Measurements from ENCODE around the gene VIL1.

VIL1 gene

DNA sequence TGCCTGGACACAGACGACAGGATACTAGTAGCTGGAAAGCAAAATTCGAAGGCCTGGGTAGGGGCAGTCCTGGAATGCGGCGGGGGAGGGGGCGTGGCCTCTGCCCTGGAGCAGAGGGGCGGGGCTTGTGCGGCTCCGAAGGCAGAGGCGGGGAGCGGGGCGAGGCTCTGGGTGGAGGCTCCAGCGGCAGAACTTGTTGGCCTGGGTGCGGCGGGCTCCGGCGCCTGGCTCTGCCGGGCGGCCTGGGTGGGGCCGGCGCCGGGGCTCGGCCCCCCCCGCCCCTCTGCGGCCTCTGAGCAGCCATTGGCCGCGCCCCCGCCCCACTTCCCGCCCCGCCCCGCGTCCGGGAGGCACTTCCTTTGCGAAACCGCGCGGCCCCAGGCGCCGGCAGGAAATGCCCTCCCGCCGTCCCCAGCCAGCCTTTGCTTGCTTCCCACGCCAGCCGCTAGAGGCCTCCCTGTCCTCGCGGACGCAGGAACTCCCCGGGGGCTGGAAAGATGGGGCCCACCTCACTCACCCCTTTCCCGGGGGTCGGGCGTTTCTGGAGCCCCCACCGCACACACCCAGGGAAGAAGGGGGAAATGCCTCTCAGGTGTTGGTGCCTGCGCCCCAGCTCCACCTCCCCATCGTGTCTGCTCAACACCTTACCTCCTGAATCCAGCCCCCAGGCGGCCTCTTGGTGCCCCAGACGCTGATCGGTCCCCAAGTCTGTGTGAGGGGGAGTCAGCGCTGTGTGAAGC lies 12.5 kb upstream of the VIL1 start:
- DNase-seq (ENCODE audit: low spot score): peak; percentile 95

DNA sequence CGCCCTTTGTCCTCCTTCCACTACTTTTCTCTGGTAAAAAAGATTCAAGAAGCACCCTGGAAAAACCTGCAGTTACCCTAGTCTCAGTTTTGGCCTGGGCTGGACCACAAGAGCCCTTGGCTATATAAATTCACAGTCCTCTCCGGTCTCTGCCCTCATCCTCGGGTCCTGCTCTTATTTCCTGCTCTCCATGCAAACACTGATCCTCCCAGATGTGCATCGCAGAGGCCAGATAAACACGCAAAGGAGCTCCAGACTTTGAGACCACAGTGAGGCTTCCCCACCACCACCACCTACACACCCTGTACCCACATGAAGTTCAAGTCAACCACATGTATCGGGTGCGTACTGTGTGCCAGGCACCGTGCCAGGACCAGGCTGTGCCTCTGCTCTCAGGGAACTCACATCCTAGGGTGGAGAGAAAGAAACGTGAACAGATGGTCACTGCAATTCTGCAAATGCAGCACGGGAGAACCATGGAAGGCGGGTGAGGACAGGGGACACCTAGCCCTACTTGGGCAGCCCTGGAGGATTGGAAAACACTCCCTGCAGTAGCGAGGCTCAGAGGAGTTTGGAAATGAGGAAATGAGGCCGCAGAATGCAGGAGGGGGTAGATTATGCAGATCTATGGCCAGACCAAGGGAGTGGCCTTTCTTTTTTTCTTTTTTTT lies 11.8 kb upstream of the VIL1 start:
- no peak for DNase-seq (ENCODE audit: low spot score)

DNA sequence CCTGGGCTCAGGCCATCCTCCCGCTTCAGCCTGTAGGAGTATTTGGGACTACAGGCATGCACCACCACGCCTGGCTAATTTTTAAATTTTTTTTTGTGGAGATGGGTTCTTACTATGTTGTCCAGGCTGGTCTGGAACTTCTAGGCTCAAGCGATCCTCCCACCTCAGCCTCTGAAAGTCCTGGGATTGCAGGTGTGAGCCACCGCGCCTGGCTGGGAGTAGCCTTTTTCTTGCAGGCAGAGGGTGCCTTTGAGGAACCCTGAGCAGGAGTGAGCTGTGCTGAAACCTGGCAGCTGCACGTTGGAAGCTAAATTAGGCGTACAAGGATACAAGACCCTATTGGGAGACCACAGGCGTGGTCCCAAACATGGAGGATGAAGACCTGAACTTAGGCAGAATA lies 11.2 kb upstream of the VIL1 start:
- DNase-seq (ENCODE audit: low spot score): no peak

DNA sequence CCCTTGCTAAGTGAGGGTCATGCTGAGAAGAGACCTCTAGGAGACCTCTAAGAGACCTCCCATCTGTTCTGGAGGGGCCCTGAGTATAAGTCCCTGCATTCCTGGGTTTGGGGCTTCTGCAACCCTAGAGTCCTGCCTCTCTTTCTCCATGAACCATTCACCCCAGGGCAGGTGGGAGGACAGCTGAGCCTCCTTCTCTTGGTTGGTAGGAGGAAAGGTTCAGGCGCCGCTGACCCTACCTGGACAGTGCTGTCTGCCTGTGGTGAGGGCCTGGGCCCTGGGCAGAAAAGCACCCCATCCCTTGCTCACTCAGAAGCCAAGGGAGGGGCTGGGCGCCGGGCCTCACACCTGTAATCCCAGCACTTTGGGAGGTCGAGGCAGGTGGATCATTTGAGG lies 604 bp upstream of the VIL1 start:
- no peak for DNase-seq (ENCODE audit: low spot score)

DNA sequence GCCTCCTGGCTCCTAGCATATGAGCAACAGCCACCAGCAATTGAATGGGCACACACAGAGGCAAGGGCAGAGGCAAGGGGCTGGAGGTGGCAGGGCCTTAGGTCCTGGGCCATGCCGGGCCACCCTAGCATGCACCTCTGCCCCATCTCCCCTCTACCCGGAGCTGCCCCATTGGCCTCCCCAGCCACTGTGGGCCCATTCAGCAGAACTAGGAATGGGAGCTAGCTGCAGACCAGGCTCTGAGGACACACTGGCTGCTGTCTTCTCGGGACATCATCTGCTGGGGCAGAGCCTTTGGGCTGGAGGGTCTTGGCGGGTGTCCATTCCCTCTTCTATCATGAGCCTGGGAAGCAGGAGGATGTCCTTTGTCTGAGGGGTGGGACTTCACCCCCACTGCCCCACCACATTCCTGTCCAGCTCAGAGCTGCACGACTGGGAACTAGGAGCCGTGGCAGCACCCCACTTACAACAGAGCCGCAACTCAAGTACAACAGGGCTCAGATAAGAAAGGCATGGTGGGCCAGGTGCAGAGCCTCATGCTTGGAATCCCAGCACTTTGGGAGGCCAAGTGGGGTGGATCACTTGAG lies 800 bp downstream of the VIL1 start:
- no peak for DNase-seq (ENCODE audit: low spot score)

DNA sequence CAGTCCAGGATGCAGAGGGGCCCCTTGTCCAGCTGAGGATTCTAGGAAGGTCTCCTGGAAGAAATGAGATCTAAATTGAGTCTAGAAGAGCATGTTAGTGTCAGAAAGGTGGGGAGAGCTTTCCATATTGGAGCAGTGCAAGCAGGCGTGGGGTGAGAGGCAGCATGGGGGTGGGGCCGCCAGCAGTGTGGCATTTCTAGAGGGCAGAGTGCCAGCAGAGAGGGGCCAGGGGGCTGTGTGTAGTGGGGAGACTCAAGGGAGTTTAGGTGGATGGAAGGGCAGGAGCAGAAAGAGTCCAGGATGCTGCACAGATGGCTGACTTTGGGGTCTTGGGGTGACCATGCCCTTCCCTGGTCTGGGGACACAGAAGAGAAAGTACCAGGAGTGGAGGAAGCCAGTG lies 2.1 kb downstream of the VIL1 start:
- DNase-seq (ENCODE audit: low spot score): no peak

DNA sequence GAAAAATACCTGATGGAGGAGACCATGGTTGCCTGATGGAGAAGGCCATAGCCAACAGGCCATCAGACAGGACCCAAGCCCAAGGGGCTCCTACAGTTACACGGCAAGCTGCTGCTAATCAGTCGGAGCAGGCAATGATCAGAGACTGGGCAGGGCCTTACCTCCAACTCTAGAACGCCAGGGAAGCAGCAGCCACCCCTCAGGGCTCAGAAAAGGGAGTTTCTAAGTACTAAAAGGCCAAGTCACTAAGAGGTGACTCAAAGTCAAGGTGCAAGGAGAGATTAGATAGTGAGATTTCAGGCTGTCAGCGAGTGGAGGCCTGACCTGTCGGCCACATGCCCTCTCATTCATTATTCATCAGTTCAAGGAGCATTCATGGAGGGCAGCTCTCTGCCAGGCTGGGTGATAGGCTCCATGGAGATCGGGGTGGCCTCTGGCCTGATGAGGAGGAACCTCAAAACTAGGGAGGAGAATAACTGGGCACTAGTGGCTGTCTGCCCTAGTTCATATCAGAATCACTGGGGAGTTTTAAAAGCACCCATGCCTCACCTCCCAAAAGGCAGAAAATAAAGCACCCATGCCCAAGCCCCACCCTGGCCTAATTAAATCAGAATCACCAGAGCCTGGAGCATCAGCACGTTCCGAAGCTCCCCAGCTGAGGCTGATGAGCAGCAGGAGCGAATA lies 3.6 kb downstream of the VIL1 start:
- no peak for DNase-seq (ENCODE audit: low spot score)

DNA sequence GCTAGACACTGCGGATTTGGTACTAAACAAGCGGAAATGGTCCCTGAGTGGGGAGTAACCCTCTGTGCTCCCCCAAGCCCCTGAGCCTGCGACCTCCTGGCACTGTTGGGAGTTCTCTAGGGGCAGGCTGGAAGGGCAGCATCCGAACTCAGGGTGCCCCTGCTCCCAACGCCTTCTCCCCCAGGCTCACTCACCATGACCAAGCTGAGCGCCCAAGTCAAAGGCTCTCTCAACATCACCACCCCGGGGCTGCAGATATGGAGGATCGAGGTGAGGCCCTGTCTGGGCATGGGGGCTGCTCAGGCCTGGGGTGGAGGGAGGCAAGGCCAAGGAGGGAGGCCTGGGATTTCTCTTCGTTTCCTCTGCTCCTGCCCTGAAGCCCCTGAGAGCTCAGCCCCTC lies 4.7 kb downstream of the VIL1 start:
- no peak for DNase-seq (ENCODE audit: low spot score)

DNA sequence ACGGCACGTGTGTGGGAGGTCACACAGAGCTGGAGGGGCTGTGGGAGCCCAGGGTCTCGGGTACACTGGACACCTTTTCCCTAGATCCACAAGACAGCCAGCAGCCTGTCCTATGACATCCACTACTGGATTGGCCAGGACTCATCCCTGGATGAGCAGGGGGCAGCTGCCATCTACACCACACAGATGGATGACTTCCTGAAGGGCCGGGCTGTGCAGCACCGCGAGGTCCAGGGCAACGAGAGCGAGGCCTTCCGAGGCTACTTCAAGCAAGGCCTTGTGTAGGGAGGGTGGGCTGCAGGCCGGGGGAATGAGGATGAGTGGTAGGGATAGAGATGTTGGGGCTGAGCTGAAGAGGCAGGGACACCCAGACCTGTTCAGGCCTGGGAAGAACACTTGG lies 6.6 kb downstream of the VIL1 start:
- DNase-seq (ENCODE audit: low spot score): no peak

DNA sequence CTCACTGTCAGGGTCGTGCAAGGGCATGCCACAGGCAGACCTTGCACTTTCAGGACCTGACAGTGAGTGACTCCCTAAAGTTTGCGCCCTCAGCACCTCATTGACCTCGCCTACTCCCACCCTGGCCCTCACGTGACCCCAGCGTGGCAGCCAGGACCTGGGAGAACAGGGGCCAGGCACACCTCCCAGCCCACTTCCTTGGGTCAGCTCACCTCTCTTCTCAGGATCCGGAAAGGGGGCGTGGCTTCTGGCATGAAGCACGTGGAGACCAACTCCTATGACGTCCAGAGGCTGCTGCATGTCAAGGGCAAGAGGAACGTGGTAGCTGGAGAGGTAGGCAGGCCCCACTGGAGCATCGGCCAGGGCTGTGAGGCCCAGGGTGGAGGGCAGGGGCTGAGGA lies 8.8 kb downstream of the VIL1 start:
- peak; percentile 45 for DNase-seq (ENCODE audit: low spot score)

DNA sequence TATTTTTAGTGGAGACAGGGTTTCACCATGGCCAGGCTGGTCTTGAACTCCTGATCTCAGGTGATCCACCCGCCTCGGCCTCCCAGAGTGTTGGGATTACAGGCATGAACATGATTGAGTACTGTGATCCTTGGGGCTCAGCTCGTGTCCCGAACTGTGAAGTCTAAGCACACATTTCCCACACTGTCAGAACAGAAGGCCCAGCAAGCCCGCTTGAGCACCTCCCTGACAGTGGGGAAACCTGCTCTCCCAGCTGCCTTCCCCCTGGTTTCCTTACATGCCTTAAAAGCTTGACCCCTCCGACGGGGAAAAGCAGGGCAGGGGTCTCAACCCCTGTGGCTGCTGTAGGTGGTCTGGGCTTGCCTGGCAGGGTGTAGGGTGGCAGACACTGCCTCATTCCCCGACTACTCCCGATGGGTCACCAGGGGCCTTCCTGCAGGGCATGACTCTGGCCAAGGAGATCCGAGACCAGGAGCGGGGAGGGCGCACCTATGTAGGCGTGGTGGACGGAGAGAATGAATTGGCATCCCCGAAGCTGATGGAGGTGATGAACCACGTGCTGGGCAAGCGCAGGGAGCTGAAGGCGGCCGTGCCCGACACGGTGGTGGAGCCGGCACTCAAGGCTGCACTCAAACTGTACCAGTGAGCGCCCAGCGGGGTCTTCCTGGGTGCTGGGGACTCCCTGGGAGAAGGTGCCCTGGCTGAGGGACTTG lies 10.1 kb downstream of the VIL1 start:
- no peak for DNase-seq (ENCODE audit: low spot score)

DNA sequence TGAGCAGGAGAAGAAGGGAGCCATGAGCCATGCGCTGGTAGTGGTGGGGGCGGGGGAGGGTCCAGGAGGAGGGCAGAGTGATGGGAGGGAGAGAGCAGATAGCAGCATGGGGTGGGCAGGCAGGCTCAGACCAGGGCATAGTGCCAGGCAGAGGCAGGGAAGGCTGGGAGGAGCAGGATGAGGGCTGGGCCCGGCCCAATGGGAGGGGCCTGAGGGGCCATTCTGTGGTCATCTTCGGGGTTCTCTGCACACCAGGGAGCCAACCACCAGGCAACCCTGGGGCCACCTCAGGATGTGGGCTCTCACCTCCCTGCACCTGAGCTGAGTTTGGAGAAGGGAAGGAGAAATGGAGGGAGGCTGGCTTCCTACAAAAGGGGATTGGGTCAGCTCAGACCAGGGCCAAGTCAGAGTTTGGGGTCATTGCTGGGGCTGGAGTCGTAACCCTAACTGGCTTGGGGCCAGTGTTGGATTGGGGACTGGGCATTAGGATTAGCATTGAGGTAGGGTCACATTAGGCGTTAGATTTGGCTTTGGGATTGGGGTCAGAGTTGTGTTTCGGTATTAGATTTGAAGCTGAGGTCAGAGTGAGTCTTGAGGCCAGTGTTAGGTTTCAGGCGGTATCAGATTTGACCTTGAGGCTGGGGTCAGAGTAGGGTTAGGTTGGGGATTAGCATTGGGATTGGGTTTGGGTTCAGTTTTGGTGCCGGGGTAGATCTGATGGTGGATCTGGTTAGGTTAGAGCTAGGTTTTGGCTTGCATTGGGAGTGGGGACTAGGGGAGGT lies 11.2 kb downstream of the VIL1 start:
- no peak for DNase-seq (ENCODE audit: low spot score)

DNA sequence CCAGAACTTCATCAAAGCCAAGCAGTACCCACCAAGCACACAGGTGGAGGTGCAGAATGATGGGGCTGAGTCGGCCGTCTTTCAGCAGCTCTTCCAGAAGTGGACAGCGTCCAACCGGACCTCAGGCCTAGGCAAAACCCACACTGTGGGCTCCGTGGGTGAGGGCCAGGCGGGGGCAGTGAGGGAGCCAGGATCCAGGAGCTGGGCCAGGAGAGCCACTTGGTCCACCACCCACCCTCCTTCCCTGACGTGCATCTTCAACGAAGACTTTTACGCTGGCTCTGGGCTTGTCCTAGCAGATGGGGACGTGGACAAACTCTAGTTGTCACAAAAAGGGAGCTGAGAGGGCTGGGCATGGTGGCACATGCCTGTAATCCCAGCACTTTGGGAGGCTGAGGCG lies 11.8 kb downstream of the VIL1 start:
- DNase-seq (ENCODE audit: low spot score): no peak

DNA sequence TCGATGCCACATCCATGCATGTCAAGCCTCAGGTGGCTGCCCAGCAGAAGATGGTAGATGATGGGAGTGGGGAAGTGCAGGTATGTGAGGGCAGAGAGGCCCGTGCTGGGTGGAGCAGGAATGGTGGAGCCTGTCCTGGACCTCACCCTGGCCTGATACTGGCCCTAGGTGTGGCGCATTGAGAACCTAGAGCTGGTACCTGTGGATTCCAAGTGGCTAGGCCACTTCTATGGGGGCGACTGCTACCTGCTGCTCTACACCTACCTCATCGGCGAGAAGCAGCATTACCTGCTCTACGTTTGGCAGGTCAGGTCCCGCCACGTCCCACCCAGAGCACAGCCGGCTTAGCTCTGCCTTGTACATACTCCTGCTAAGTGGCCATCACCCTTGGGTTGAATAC lies 13.0 kb downstream of the VIL1 start:
- DNase-seq (ENCODE audit: low spot score): no peak

DNA sequence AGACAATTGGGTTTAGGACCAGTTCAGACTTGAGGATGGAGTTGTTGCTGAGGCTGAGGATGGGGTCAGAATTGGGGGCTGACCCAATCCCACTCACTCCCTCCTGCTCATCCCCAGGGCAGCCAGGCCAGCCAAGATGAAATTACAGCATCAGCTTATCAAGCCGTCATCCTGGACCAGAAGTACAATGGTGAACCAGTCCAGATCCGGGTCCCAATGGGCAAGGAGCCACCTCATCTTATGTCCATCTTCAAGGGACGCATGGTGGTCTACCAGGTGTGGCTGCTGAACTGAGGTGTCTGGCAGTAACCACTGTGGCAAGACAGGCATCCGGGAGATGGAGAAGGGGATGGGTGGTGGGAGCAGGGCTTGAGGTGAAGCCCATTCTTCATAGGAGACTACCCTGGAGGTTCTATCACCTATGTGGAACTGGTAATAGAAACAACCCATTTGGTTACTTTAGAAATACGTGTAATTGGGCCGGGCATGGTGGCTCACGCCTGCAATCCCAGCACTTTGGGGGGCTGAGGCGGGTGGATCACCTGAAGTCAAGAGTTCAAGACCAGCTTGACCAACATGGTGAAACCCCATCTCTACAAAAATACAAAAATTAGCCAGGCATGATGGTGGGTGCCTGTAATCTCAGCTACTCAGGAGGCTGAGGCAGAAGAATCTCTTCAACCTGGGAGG lies 13.9 kb downstream of the VIL1 start:
- DNase-seq (ENCODE audit: low spot score): no peak

DNA sequence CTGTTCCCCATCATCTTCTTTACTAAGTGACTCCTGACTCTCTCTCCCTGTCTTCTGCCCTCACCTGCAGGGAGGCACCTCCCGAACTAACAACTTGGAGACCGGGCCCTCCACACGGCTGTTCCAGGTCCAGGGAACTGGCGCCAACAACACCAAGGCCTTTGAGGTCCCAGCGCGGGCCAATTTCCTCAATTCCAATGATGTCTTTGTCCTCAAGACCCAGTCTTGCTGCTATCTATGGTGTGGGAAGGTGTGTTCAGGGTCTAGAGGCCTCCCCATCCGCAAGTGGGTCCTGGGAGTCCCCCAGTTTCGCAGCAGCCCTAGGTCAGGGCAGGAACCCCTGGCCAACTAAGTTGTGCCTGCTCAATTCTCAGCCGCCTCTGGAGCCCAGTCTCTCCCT lies 15.5 kb downstream of the VIL1 start:
- DNase-seq (ENCODE audit: low spot score): no peak

DNA sequence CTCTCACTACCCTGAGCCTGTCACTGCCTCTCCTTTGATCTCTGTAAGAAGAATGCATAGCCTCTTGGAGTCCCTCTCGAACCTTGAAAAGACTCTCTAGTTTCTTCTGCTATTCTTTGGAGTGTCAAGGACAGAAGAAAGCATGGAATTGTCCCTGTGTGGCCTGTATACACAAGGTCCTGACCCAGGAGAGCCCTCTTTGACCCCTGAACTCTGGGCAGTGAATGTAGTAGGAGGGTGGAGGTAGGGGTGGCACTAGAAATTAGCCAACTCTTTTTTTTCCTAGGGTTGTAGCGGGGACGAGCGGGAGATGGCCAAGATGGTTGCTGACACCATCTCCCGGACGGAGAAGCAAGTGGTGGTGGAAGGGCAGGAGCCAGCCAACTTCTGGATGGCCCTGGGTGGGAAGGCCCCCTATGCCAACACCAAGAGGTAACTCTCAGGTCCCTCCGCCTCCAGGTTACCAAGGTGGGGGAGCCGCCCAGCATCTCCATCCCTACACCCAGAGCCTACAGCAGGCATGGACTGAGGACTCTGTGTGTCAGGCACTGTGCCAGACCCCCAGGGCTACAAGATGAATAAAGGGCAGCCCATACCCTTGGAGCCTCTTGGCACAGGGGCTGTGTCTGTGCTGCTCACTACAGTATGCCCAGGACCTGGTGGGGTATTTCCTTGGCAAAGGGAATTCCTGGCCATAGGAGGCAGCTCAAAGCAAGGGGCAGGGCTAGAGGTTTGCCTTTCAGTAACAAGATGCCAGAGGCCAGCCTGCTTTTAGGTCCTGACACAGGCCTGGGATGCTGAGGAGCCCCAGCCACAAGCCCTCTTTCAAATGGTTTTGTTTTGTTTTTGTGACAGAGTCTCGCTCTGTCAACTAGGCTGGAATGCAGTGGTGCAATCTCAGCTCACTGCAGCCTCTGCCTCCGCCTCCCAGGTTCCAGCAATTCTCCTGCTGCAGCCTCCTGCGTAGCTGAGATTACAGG lies 16.4 kb downstream of the VIL1 start:
- no peak for DNase-seq (ENCODE audit: low spot score)

DNA sequence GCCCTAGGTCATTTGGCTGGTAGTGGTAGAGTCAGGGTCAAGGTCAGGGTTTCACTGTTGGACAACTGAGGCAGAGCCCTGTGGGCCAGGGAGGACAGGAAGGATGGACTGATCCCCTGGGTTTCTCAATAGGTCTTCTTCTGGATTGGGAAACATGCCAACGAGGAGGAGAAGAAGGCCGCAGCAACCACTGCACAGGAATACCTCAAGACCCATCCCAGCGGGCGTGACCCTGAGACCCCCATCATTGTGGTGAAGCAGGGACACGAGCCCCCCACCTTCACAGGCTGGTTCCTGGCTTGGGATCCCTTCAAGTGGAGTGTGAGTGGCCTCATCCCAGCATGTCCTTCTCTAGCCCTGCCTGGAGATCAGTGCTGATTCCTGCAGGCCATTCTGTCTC lies 18.1 kb downstream of the VIL1 start:
- no peak for DNase-seq (ENCODE audit: low spot score)

DNA sequence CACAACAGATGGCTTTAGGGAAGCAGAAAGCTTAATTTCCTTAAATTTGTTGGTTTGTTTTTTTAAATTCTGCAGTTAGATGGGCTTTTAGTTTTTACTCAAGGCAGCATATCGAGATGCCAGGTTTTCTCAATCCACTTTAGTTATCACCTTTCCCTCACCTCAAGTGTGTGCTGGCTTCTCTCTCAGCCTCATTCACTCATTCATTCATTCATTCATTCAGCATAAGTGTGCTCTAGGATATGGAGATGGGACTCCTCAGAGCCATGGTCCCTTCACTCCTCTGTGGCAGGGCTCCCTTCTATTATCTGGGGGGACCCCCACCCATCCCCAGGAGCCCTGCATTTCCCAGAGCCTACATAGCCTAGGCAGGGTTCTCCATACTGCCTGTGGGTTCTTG lies 19.0 kb downstream of the VIL1 start:
- DNase-seq (ENCODE audit: low spot score): no peak

DNA sequence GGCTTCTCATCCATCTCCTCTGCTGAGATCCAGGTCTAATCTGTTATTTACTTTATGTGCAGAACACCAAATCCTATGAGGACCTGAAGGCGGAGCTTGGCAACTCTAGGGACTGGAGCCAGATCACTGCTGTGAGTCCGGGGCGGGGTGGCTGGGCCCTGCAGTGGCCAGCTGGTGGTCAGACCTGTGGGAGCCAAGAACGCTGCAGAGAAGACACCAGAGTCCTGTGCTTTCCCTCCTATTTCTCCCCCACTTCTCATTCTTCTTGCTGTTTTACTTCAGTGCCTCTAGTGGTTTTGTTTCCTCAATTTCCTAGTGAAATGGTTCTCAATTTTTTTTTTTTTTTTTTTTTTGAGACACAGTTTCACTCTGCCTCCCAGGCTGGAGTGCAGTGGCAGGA lies 19.7 kb downstream of the VIL1 start:
- DNase-seq (ENCODE audit: low spot score): no peak
